H1 (cell line): Measurements from ENCODE around the gene HLF. TPM values are rescaled to one million over a fixed set of nuclear protein-coding genes. Genes with fewer than 3 reads are reported as not detected.

Experiments used
- CTCF ChIA-PET: fragments of 300-600 bp; sonication (Branson Sonifier 250); formaldehyde crosslinking; loops from one replicate; lab custom pipeline; 2021; ENCODE audit not compliant: partially characterized antibody; lab: Charles Lee
- POLR2A ChIA-PET: fragments of 300-600 bp; sonication (Branson Sonifier 250); formaldehyde crosslinking; loops from one replicate; lab custom pipeline; 2021; ENCODE audit warnings: inconsistent platforms; ENCODE audit not compliant: partially characterized antibody; lab: Charles Lee
- DNase-seq, 2 experiments: peaks; one replicate each; pipeline versions ENCODE4 v3.0.0 to v3.0.0-alpha.2; 2010 to 2022; ENCODE audit warnings: low spot score in 2 of 2, low read depth in 1 of 2, mixed read lengths in 1 of 2
- FAIRE-seq: peaks from 2 replicates; lab custom pipeline; 2011; peaks lifted over from hg19 to GRCh38; lab: Jason Lieb, UNC
- H2AFZ ChIP-seq: 2 replicates; pipeline ENCODE4 v1.8.1; 2012; ENCODE audit warnings: low read length, inconsistent platforms
- H2AK5ac ChIP-seq: 2 replicates; pipeline ENCODE4 v1.6.1; 2013; ENCODE audit warnings: low read depth, low read length
- H2BK120ac ChIP-seq: replicated peaks from 2 replicates; pipeline ENCODE3; 2013; ENCODE audit warnings: low read depth, low read length, inconsistent platforms
- H2BK12ac ChIP-seq: 2 replicates; pipeline ENCODE4 v1.6.1; 2013; ENCODE audit warnings: low read depth, low read length
- H2BK15ac ChIP-seq: 2 replicates; pipeline ENCODE4 v1.6.1; 2013; ENCODE audit warnings: low read length
- H2BK20ac ChIP-seq: 2 replicates; pipeline ENCODE4 v1.6.1; 2013; ENCODE audit warnings: low read length
- H2BK5ac ChIP-seq: 2 replicates; pipeline ENCODE4 v1.6.1; 2013; ENCODE audit warnings: low read depth, low read length
- H3K14ac ChIP-seq: 2 replicates; pipeline ENCODE4 v1.6.1; 2013; ENCODE audit warnings: inconsistent platforms; ENCODE audit not compliant: insufficient read length
- H3K18ac ChIP-seq: 2 replicates; pipeline ENCODE4 v1.6.1; 2013; ENCODE audit warnings: low read length; ENCODE audit errors: extremely low read depth
- H3K23ac ChIP-seq: 2 replicates; pipeline ENCODE4 v1.6.1; 2013; ENCODE audit warnings: inconsistent platforms; ENCODE audit not compliant: insufficient read length
- H3K23me2 ChIP-seq: 2 replicates; pipeline ENCODE4 v1.6.1; 2013; ENCODE audit warnings: low read depth, low read length
- H3K27ac ChIP-seq: 2 replicates; pipeline ENCODE4 v1.6.1; 2011; ENCODE audit warnings: low read depth, low read length, inconsistent platforms
- H3K27me3 ChIP-seq, 4 experiments: replicated peaks in 1 of 4; 1 replicate in 1 of 4; 2 replicates in 3 of 4; pipeline versions ENCODE4 v1.6.1 to v1.8.1; 2011 to 2013; ENCODE audit warnings: low read length in 3 of 4, mild to moderate bottlenecking in 3 of 4, inconsistent platforms in 2 of 4, mixed read lengths in 2 of 4, moderate library complexity in 1 of 4; ENCODE audit not compliant: control insufficient read depth in 3 of 4, insufficient read depth in 3 of 4; ENCODE audit errors: extremely low read depth in 1 of 4
- H3K36me3 ChIP-seq, 4 experiments: 2 replicates each; pipeline versions ENCODE4 v1.6.1 to v1.8.1; 2011 to 2013; ENCODE audit warnings: mild to moderate bottlenecking in 4 of 4, low read length in 3 of 4, moderate library complexity in 2 of 4, control low read depth in 1 of 4, inconsistent platforms in 1 of 4; ENCODE audit not compliant: insufficient read depth in 4 of 4, control insufficient read depth in 2 of 4
- H3K4ac ChIP-seq: replicated peaks from 2 replicates; pipeline ENCODE3; 2013; ENCODE audit warnings: low read length, low read depth, mixed read lengths, inconsistent platforms; ENCODE audit not compliant: insufficient read length
- H3K4me1 ChIP-seq, 4 experiments: replicated peaks in 1 of 4; 1 replicate in 1 of 4; 2 replicates in 3 of 4; pipeline versions ENCODE4 v1.6.1 to v1.8.1; 2011 to 2013; ENCODE audit warnings: low read length in 3 of 4, inconsistent platforms in 2 of 4, mixed read lengths in 1 of 4; ENCODE audit not compliant: insufficient read depth in 4 of 4, control insufficient read depth in 3 of 4
- H3K4me2 ChIP-seq, 2 experiments: 2 replicates each; pipeline versions ENCODE4 v1.6.1 to v1.8.1; 2011 to 2013; ENCODE audit warnings: low read depth in 2 of 2, low read length in 2 of 2, control low read depth in 1 of 2, inconsistent platforms in 1 of 2, mild to moderate bottlenecking in 1 of 2; ENCODE audit not compliant: insufficient read depth in 1 of 2
- H3K4me3 ChIP-seq, 4 experiments: fragments of 200-600, 300-600 bp in 1 of 4; sonication (generic), shearing (Covaris generic), sonication (Bioruptor Twin) in 1 of 4; 2 replicates each; pipeline versions ENCODE4 v1.5.1 to v1.8.1; 2011 to 2016; ENCODE audit warnings: low read length in 4 of 4, low read depth in 3 of 4, control low read depth in 2 of 4, inconsistent platforms in 2 of 4, mild to moderate bottlenecking in 2 of 4, mixed read lengths in 1 of 4, moderate library complexity in 1 of 4; ENCODE audit not compliant: insufficient read depth in 2 of 4; ENCODE audit errors: extremely low read depth in 1 of 4
- H3K56ac ChIP-seq: replicated peaks from 2 replicates; pipeline ENCODE3; 2013; ENCODE audit warnings: low read depth, mild to moderate bottlenecking, mixed read lengths, low read length, inconsistent platforms; ENCODE audit not compliant: insufficient read length
- H3K79me1 ChIP-seq: 2 replicates; pipeline ENCODE4 v1.6.1; 2013; ENCODE audit warnings: low read depth, low read length, control low read depth
- H3K79me2 ChIP-seq, 2 experiments: 2 replicates each; pipeline versions ENCODE4 v1.6.1 to v1.8.1; 2012 to 2013; ENCODE audit warnings: low read length in 2 of 2, mild to moderate bottlenecking in 2 of 2, inconsistent platforms in 1 of 2; ENCODE audit not compliant: insufficient read depth in 2 of 2, control insufficient read depth in 1 of 2
- H3K9ac ChIP-seq, 4 experiments: replicated peaks in 1 of 4; 1 replicate in 1 of 4; 2 replicates in 3 of 4; pipeline versions ENCODE4 v1.6.1 to v1.8.1; 2011 to 2013; ENCODE audit warnings: low read depth in 3 of 4, low read length in 3 of 4, control low read depth in 2 of 4, mild to moderate bottlenecking in 2 of 4, moderate library complexity in 2 of 4, inconsistent platforms in 1 of 4; ENCODE audit errors: extremely low read depth in 1 of 4
- H3K9me3 ChIP-seq, 2 experiments: 2 replicates each; pipeline versions ENCODE4 v1.6.1 to v1.8.1; 2012 to 2013; ENCODE audit warnings: mild to moderate bottlenecking in 2 of 2, moderate library complexity in 2 of 2, control low read depth in 1 of 2, inconsistent platforms in 1 of 2, low read depth in 1 of 2, low read length in 1 of 2, mixed read lengths in 1 of 2; ENCODE audit not compliant: insufficient read depth in 2 of 2
- H4K20me1 ChIP-seq, 2 experiments: replicated peaks in 1 of 2; 2 replicates each; pipeline versions ENCODE3 to v1.8.1; 2011 to 2013; ENCODE audit warnings: inconsistent platforms in 2 of 2, low read length in 2 of 2, mild to moderate bottlenecking in 1 of 2; ENCODE audit not compliant: insufficient read depth in 2 of 2, control insufficient read depth in 1 of 2
- H4K5ac ChIP-seq: 2 replicates; pipeline ENCODE4 v1.6.1; 2013; ENCODE audit warnings: low read length, low read depth, mixed read lengths, inconsistent platforms; ENCODE audit not compliant: insufficient read length
- H4K8ac ChIP-seq: 2 replicates; pipeline ENCODE4 v1.8.0; 2013; ENCODE audit warnings: mild to moderate bottlenecking, moderate library complexity, low read length, inconsistent platforms; ENCODE audit not compliant: insufficient read depth; ENCODE audit errors: extremely low read depth
- H4K91ac ChIP-seq: replicated peaks from 2 replicates; pipeline ENCODE3; 2013; ENCODE audit warnings: low read length, mixed read lengths, inconsistent platforms; ENCODE audit not compliant: insufficient read length
- EGR1 ChIP-seq: IDR thresholded peaks from 2 replicates; pipeline ENCODE4 v1.6.1; 2011; ENCODE audit warnings: low read depth, low read length, borderline replicate concordance
- PHF8 ChIP-seq: fragments of 200-600 bp; sonication (generic); conservative IDR thresholded peaks from 2 replicates; pipeline ENCODE4 v1.7.1; 2012; ENCODE audit warnings: low read depth, mild to moderate bottlenecking, inconsistent platforms, low read length, moderate library complexity
- SRF ChIP-seq: IDR thresholded peaks from 2 replicates; pipeline ENCODE4 v1.6.1; 2011; ENCODE audit warnings: mild to moderate bottlenecking, low read depth, low read length, moderate library complexity
- ZNF274 ChIP-seq: IDR thresholded peaks from 2 replicates; pipeline ENCODE4 v1.7.0; 2012; ENCODE audit warnings: low read length, borderline replicate concordance; ENCODE audit errors: extremely low read depth
- WGBS, 2 experiments: shearing (Covaris generic) in 1 of 2; methylation state at CpG; one replicate each; pipeline versions ENCODE4 v1.1.6 to v1.1.7; 2013 to 2015; ENCODE audit warnings: low lambda C conversion rate in 2 of 2, mixed read lengths in 2 of 2, inconsistent platforms in 1 of 2, low coverage in 1 of 2, missing lambda C conversion rate in 1 of 2; ENCODE audit not compliant: insufficient replicate concordance in 2 of 2, insufficient coverage in 1 of 2, insufficient read length in 1 of 2; ENCODE audit errors: extremely low coverage in 1 of 2, missing lambda C conversion rate in 1 of 2; 5-methylcytosine and 5-hydroxymethylcytosine counted together
- polyA plus RNA-seq, 7 experiments: library from polyadenylated mRNA; depleted of rRNA in 3 of 7; stranded (reverse) in 5 of 7; unstranded in 2 of 7; fragments of >200 nt in 5 of 7; fragments of 200-250 nt in 2 of 7; gene quantifications; 1 replicate in 5 of 7; 2 replicates in 1 of 7; 4 replicates in 1 of 7; pipeline versions ENCODE4 v1.2.1 to v1.2.3, GENCODE V29; 2011 to 2013; ENCODE audit warnings: missing spikeins in 2 of 7, mixed read lengths in 2 of 7
- total RNA-seq: library from RNA; stranded (reverse); fragmentation: NEBNext Ultra II Directional; extraction: Animal tissue kit (Norgen Biotek cat#: 25700); gene quantifications from 2 replicates; pipeline ENCODE4 v1.2.1, GENCODE V29; 2021

Gene HLF
- total and polyA plus RNA-seq, 2 of the 8 experiments (the other 6 are each of a cell fraction or from before 2014, with no cell fraction given), result 0.39 to 0.60 TPM

GRCh38 chr17:55340686-55341085, 75.9 kb downstream of the HLF start:
- Histone ChIP-seq H3K14ac (no peak overlapping the region), H2BK120ac (no peak overlapping the region), H2BK12ac (no peak overlapping the region), H4K5ac (no peak overlapping the region), H3K23me2 (no peaks in the 10 kb centered on the region), H3K36me3 (no peaks in the 10 kb centered on the region), H4K91ac (no peak overlapping the region), H3K56ac (no peak overlapping the region), H3K27me3 (no peaks in the 10 kb centered on the region), H3K79me2 (no peaks in the 10 kb centered on the region), H2BK5ac (no peak overlapping the region), H3K4me1 (no peaks in the 10 kb centered on the region; a peak in 1 of 7 replicates), H3K79me1 (no peaks in the 10 kb centered on the region), H3K9ac (no peak overlapping the region), H2AFZ (no peak overlapping the region), H4K8ac (no peak overlapping the region), H2BK20ac (no peak overlapping the region), H3K27ac (no peak overlapping the region), H3K23ac (no peak overlapping the region), H4K20me1 (no peaks in the 10 kb centered on the region), H2AK5ac (no peak overlapping the region), H3K18ac (no peak overlapping the region), H3K4me3 (no peak overlapping the region), H3K9me3 (no peaks in the 10 kb centered on the region), H2BK15ac (no peak overlapping the region), H3K4me2 (no peak overlapping the region), H3K4ac (no peak overlapping the region)
- FAIRE-seq, result no peak
- no peak for TF ChIP-seq EGR1
- no peak for TF ChIP-seq SRF
- no peak for TF ChIP-seq ZNF274
- TF ChIP-seq PHF8, result no peak
- no peak for DNase-seq
- POLR2A ChIA-PET, result no interaction called here
- CTCF ChIA-PET, result interaction anchor here (0.6 to 1.9 kb wide), 4 partner anchors 16 to 169 kb away, joined by 3 to 6 read pairs (median 4); no protein-coding TSS in a partner anchor
- 87% methylated on average over 3 of the region's 3 CpGs; no CpG with 5 or more reads in 1 of the 2 experiments for WGBS, 2 experiments
